NK-92 (cell line): ENCODE measurements around the gene RHEX.

Experiments
- DNase-seq: peaks from one replicate; lab custom pipeline; 2025; ENCODE audit not compliant: unreplicated experiment; lab: John Stamatoyannopoulos, UW

RHEX gene

GRCh38 chr1:206114692-206115640 lies 62.0 kb downstream of the RHEX start:
- DNase-seq, result no peak

- DNase-seq, result no peak
Measured at GRCh38 chr1:206115791-206116190, 62.8 kb downstream of the RHEX start.

DNA sequence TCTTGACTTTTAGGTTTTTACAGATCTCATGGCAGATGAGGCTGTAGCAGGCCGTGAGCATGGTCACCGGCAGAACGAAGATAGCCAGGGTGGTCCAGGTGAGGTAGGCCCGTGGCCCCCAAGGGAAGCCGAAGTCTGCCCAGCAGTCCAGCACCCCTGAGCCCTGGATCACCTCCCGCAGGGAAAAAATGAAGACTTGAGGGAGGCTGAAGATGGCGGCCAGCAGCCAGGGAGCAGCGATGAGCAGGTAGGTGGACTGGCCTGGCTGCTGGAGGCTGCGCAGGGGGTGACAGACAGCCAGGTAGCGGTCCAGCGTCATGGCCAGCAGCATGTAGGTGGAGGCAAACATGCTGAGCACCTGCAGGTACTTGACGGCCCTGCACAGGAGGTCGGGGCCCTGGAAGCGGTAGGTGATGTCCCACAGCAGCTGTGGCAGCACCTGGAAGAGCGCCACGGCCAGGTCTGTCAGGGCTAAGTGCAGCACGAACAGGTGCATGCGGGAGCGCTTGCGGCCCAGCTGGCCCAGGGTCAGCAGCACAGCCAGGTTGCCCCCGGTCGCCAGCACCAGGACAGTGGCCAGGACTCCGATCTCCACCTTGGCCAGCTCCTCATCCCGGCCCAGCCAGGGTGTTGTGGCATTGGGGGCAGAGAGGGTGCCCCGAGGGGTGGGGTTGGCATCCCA lies 63.4 kb downstream of the RHEX start:
- no peak for DNase-seq

DNA sequence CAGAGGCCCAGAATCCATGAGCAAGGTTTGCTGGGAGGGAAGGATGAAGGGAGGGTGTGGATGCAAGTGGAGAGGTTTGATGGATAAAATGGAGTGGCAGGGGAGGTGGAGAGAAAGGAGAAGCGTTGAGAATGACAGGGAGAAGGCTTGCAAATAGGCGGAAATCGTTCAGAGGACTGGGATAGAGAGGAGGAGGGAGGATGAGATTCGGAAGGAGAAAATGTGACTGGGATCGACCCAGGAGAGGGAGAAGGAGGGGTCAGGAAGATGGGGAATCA lies 63.8 kb downstream of the RHEX start:
- DNase-seq, result no peak

GRCh38 chr1:206117151-206117948 lies 64.4 kb downstream of the RHEX start, which contains the start of gene AVPR1B:
AVPR1B (minus strand) TSS chr1:206117388; CDS start chr1:206116890, 498 bp downstream.
- DNase-seq, result no peak

GRCh38 chr1:206120406-206120805 lies 67.4 kb downstream of the RHEX start:
- no peak for DNase-seq

GRCh38 chr1:206121269-206121668 lies 68.3 kb downstream of the RHEX start:
- DNase-seq, result no peak

DNA sequence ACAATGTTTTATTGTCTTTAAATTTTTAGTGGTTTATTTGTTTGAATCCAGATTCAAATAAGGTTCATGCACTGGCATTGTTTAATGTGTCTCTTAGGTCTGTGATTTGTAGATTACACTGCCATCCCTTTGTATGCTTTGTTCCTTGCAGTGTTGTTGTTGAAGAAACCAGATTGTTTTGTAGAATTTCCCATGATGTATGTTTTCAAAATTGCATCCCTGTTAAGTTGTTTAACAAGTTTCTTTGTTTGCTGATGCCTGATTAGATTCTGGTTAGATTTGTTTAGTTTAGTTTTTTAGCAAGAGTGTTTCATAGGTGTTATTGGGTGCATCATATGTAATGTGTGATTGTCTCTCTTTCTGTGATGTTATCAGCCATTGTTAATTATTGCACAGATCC lies 69.7 kb downstream of the RHEX start:
- DNase-seq, result no peak

DNA sequence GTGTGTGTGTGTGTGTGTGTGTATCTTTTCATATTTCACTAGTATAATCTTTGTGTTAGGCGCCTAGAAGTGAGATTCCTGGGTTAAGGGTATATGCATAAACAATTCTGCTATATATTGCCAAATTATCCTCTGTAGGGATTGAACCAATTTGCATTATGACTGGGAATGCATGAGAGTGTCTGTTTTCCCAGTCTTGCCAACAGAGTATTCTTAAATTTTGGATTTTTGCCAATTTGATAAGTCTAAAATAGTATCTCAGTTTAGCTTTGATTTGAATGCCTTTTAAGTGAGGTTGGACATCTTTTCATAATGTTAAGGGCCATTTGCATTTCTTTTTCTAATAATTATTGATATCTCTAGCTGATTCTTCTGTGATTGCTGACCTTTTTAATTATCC lies 72.4 kb downstream of the RHEX start:
- DNase-seq, result no peak

- no peak for DNase-seq
Measured at GRCh38 chr1:206127336-206127735, 74.4 kb downstream of the RHEX start.

GRCh38 chr1:206128196-206128595 lies 75.2 kb downstream of the RHEX start:
- no peak for DNase-seq

DNA sequence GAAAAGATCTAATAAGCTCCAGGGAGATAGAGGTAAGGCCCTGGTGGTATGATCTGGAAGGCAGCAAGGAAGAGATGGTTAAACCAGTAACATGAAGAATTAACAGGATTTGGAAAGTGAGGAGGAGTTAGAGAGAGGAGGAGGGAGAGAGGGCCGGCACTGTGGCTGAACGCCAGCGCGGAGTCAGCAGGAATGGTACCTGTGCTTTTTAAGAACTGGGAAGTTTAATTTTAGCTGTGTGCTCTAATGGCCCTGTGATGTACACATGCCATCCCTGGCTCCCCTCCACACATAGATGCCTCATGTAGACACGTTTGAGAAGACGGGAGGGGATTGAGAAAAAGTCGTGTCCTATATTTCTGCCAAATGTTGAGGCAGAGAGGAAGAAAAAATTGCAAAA lies 78.1 kb downstream of the RHEX start:
- no peak for DNase-seq

- no peak for DNase-seq
Measured at GRCh38 chr1:206133751-206134415, 80.9 kb downstream of the RHEX start.

DNA sequence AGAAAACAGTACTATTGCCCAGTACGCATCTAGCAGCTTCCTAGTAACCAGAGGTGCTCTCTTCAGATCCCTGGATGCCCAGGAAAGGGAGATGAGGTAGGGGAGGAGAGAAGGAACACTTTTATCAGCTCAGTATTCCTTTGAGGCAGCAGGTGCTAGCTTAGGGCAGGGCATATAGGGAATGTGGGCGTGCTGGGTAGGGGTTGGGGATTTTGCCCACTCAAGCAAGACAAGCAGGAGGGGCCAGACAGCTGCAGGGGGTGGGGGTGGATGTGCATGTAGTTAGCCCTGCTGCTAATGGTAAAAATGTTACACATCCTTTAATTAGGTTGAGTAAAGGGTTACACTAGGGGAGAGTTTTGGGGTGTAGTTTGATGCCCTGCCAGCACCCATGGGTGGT lies 82.3 kb downstream of the RHEX start:
- no peak for DNase-seq

- DNase-seq, result no peak
Measured at GRCh38 chr1:206136241-206136640, 83.3 kb downstream of the RHEX start.

DNA sequence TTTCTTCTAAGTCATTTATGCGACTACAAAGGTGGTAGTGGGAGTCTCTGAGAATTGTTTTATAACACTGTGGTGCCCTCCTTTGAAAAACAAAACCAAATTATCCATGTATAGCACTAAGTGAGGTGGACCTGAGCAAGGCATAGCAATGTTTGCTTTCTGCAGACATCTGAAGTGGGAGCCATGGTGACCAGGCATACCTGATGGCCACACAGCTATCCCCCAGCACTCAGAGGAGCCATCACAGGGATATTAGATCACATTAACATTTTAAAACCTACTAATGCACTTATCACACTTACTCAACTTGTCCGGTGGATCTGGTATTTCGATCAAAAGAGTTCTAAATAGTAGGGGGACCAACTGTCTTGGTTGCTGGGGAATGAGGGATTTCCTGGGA lies 89.0 kb downstream of the RHEX start:
- DNase-seq, result no peak

- no peak for DNase-seq
Measured at GRCh38 chr1:206142770-206143169, 89.8 kb downstream of the RHEX start.

DNA sequence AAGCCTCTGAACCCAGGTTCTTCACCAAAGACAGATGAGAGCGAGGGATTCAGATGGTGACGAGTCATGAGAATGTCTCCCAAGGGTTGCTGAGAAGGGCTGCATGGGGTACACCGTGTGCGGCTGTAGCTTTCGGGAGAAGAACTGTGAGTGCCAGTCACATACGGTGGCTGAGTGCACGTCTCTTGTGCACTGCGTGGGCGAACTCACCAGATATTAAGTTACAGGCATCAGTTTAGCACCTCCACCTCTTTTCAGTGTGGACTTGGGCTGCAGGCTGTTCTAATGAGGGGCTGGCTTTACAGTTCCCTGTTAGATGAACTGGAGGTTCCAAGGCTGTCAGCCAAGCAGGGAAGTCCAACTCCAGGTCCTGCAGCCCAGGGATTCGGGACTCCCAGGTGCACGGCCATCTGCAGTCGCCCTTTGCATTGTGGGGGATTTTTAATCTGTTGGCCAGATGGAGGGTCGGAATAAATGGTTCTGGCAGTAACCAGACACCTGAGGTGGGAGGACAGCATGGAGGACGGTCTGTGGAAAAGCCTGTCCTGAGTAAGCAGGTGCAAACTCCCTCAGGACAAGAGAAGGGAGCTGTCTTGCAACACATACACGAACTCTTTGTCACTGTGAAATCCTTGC lies 90.7 kb downstream of the RHEX start:
- no peak for DNase-seq

- no peak for DNase-seq
Measured at GRCh38 chr1:206144605-206145004, 91.6 kb downstream of the RHEX start.

GRCh38 chr1:206145771-206146290 lies 92.9 kb downstream of the RHEX start:
- no peak for DNase-seq
